ENCODE data around the gene XPO4. TPM values are rescaled to one million over a fixed set of nuclear protein-coding genes. Genes with fewer than 3 reads are reported as not detected.

Gene XPO4
- total RNA-seq, 1 donor from 2014 or later = 20.5 TPM

- intact Hi-C loops (cut with DNase I) = no loop called here
- H3K9me3 ChIP-seq = no peaks in the 10 kb centered on the region
- DNase-seq = no peak
- no peak overlapping the region for H3K4me3 ChIP-seq
- H3K27ac ChIP-seq = no peak overlapping the region
- no peaks in the 10 kb centered on the region for H3K4me1 ChIP-seq
- peaks cover 19% of the 10 kb centered on the region for H3K36me3 ChIP-seq
- TF ChIP-seq, protein P1, sequence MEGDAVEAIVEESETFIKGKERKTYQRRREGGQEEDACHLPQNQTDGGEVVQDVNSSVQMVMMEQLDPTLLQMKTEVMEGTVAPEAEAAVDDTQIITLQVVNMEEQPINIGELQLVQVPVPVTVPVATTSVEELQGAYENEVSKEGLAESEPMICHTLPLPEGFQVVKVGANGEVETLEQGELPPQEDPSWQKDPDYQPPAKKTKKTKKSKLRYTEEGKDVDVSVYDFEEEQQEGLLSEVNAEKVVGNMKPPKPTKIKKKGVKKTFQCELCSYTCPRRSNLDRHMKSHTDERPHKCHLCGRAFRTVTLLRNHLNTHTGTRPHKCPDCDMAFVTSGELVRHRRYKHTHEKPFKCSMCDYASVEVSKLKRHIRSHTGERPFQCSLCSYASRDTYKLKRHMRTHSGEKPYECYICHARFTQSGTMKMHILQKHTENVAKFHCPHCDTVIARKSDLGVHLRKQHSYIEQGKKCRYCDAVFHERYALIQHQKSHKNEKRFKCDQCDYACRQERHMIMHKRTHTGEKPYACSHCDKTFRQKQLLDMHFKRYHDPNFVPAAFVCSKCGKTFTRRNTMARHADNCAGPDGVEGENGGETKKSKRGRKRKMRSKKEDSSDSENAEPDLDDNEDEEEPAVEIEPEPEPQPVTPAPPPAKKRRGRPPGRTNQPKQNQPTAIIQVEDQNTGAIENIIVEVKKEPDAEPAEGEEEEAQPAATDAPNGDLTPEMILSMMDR (IDR thresholded peaks at IDR 0.05) = no peak
- no peak for ATAC-seq
- no peaks in the 10 kb centered on the region for H3K27me3 ChIP-seq
These were observed 99.2 kb downstream of the XPO4 start for GRCh38 chr13:20803180-20803965.

GRCh38 chr13:20801707-20802106 is 100.8 kb downstream of the XPO4 start:
- peak; percentile 39 for ATAC-seq
- Histone ChIP-seq H3K36me3 (peaks cover 7% of the 10 kb centered on the region), H3K9me3 (no peaks in the 10 kb centered on the region), H3K27me3 (no peaks in the 10 kb centered on the region), H3K4me1 (peaks cover 3% of the 10 kb centered on the region), H3K4me3 (no peak overlapping the region), H3K27ac (no peak overlapping the region)
- TF ChIP-seq, protein P1 (IDR thresholded peaks at IDR 0.05) = no peak
- DNase-seq = no peak
- intact Hi-C loops (cut with DNase I) = no loop called here

GRCh38 chr13:20799726-20800416 is 102.7 kb downstream of the XPO4 start:
- H3K9me3 ChIP-seq = no peaks in the 10 kb centered on the region
- ATAC-seq = no peak
- peaks cover 21% of the 10 kb centered on the region for H3K36me3 ChIP-seq
- H3K4me3 ChIP-seq = no peak overlapping the region
- no peak for DNase-seq
- H3K27me3 ChIP-seq = no peaks in the 10 kb centered on the region
- TF ChIP-seq, protein P1 (IDR thresholded peaks at IDR 0.05) = no peak
- H3K4me1 ChIP-seq = peaks cover 6% of the 10 kb centered on the region
- intact Hi-C loops (cut with DNase I) = no loop called here
- H3K27ac ChIP-seq = no peak overlapping the region

- intact Hi-C loops (cut with DNase I) = no loop called here
- Histone ChIP-seq H3K9me3 (no peaks in the 10 kb centered on the region), H3K36me3 (peaks cover 31% of the 10 kb centered on the region), H3K27ac (no peak overlapping the region), H3K4me1 (peaks cover 6% of the 10 kb centered on the region), H3K4me3 (no peak overlapping the region), H3K27me3 (no peaks in the 10 kb centered on the region)
- DNase-seq (no peak), ATAC-seq (peak; percentile 55)
- TF ChIP-seq, protein P1 (IDR thresholded peaks at IDR 0.05) = no peak
These were observed 104.5 kb downstream of the XPO4 start for GRCh38 chr13:20798027-20798426.

DNA sequence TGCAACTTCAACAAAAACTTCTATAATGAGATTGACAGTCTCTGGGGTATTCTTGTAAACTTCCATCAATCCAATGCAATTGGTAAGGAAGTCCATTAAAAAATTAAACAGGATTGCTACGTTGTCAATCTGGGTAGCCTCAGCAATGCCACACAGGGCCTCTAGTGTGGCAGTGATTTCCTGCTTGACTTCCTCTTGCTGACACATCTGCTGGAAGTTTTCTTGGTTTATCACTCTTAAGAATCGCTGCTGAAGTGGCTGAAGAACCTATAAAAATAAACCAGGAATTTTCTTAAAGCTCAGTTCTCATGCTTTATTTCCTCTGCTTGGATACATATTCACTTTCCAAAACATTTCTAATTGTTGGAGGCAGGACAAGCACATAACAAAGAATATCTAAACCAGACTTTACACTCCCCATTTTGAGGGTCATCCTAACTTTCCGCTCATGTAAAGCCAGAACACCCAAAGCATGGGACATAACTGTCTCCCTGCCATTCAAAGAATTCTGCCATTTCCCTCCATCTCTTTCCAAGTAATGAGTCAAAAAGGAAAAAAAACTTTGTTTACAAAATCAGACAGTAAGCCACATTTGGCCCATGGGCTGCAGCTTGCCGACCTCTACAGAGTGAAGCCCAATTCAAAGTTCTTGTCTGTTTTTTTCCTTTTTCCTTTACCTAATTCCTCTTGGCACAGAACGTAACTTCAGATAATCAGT is 105.6 kb downstream of the XPO4 start:
- Histone ChIP-seq H3K4me1 (peaks cover 6% of the 10 kb centered on the region), H3K27ac (no peak overlapping the region), H3K36me3 (peaks cover 31% of the 10 kb centered on the region), H3K27me3 (no peaks in the 10 kb centered on the region), H3K4me3 (no peak overlapping the region), H3K9me3 (no peaks in the 10 kb centered on the region)
- DNase-seq (no peak), ATAC-seq (no peak)
- intact Hi-C loops (cut with DNase I) = no loop called here
- TF ChIP-seq, protein P1 (IDR thresholded peaks at IDR 0.05) = no peak

Data from upper lobe of right lung (tissue), 1 donor.